ENCODE results near the gene RAB3D. TPM values are rescaled to one million over a fixed set of nuclear protein-coding genes. Genes with fewer than 3 reads are reported as not detected.
A peak's percentile ranks its signal among the peaks of the same experiment; 100 is the strongest.

Gene RAB3D
- total RNA-seq, 1 experiment from 2014 or later: 28.9 TPM

GRCh38 chr19:11377756-11378155, 38.3 kb upstream of the RAB3D start:
- Histone ChIP-seq H3K9me3 (ENCODE audit: control insufficient read depth in 1 of 2, insufficient read depth in 1 of 2, low read depth in 1 of 2, low read length in 2 of 2) (no peaks in the 10 kb centered on the region), H4K20me1 (ENCODE audit: insufficient read depth) (no peaks in the 10 kb centered on the region), H3K79me2 (ENCODE audit: insufficient read depth, low read length) (peaks cover 7% of the 10 kb centered on the region; the same call in 1 of the 2 replicates), H3K4me3 (replicated peaks in 1 of 2; ENCODE audit: low read depth in 1 of 2, low read length in 2 of 2) (no peak overlapping the region), H3K9me2 (ENCODE audit: insufficient read depth) (no peaks in the 10 kb centered on the region), H3K27me3 (ENCODE audit: insufficient read depth, low read length) (no peaks in the 10 kb centered on the region), H3K4me1 (ENCODE audit: control insufficient read depth in 1 of 2, insufficient read depth in 2 of 2, low read length in 2 of 2) (peaks cover 56 to 77% of the 10 kb centered on the region in 2 experiments), H3K36me3 (ENCODE audit: control insufficient read depth in 1 of 2, insufficient read depth in 2 of 2, low read length in 2 of 2) (no peaks in the 10 kb centered on the region), H2AFZ (ENCODE audit: low read depth, low read length, poor library complexity, severe bottlenecking) (no peak overlapping the region), H3K9ac (ENCODE audit: low read length) (peak overlapping the region; percentile 51; the same call in 1 of the 2 replicates), H3K27ac (ENCODE audit: low read depth, low read length) (peak overlapping the region; percentile 72), H3K4me2 (ENCODE audit: low read length) (peak overlapping the region; percentile 97)
- BruUV-seq (replicated peaks): no TSS peak
- no peak for DNase-seq (ENCODE audit: low read depth, low spot score)
- intact Hi-C loops (cut with micrococcal nuclease): loop anchor here (1.0 kb wide), 1 partner anchor 69 kb away; no protein-coding TSS in a partner anchor
- ChIA-PET CTCF (interaction anchor here (1.0 to 1.7 kb wide), 4 partner anchors 57 to 107 kb away, joined by 3 to 8 read pairs (median 6); partner anchors contain the start of genes ODAD3 and PRKCSH), RAD21 (ENCODE audit: low non-redundant PET in 1 of 2, low total read pairs in 2 of 2, uncharacterized antibody in 2 of 2, unreplicated experiment in 2 of 2) (no interaction called here), POLR2A (interaction anchor here (0.7 kb wide), 1 partner anchor 181 kb away, joined by 3 read pairs; the partner anchor contains the start of gene ELOF1)
- ATAC-seq: no peak
- TF ChIP-seq SRF (IDR thresholded peaks at IDR 0.05; ENCODE audit: low read depth) (no peak), JUND (IDR thresholded peaks at IDR 0.05) (no peak), CTCF (IDR thresholded peaks at IDR 0.05 in 2 of 3, conservative IDR thresholded peaks at IDR 0.05 in 1 of 3; ENCODE audit: borderline replicate concordance in 1 of 3, insufficient read depth in 1 of 3, low read depth in 2 of 3, low read length in 2 of 3) (no peak), SIN3A (IDR thresholded peaks at IDR 0.05; ENCODE audit: low read depth) (no peak), CEBPB (IDR thresholded peaks at IDR 0.05; ENCODE audit: low read depth) (no peak), SP1 (IDR thresholded peaks at IDR 0.05; ENCODE audit: low read depth) (no peak), RAD21 (IDR thresholded peaks at IDR 0.05; ENCODE audit: low read depth) (no peak)

GRCh38 chr19:11377237-11377636, 37.8 kb upstream of the RAB3D start:
- no peaks in the 10 kb centered on the region for H3K36me3 ChIP-seq (ENCODE audit: control insufficient read depth in 1 of 2, insufficient read depth in 2 of 2, low read length in 2 of 2)
- no peaks in the 10 kb centered on the region for H3K9me2 ChIP-seq (ENCODE audit: insufficient read depth)
- peaks cover 56 to 71% of the 10 kb centered on the region in 2 experiments for H3K4me1 ChIP-seq (ENCODE audit: control insufficient read depth in 1 of 2, insufficient read depth in 2 of 2, low read length in 2 of 2)
- TF ChIP-seq ATF3 (IDR thresholded peaks at IDR 0.05): no peak
- TF ChIP-seq POLR2AphosphoS5 (IDR thresholded peaks at IDR 0.05; ENCODE audit: low read depth, low read length): peak; percentile 44; the same call in 1 of the 2 replicates
- no peak for TF ChIP-seq EGR1 (IDR thresholded peaks at IDR 0.05; ENCODE audit: low read depth)
- TF ChIP-seq ZNF274 (IDR thresholded peaks at IDR 0.05; ENCODE audit: low read depth, low read length): no peak
- TF ChIP-seq CEBPB (IDR thresholded peaks at IDR 0.05; ENCODE audit: low read depth): no peak
- TF ChIP-seq SP1 (IDR thresholded peaks at IDR 0.05; ENCODE audit: low read depth): no peak
- ChIA-PET POLR2A (interaction anchor here (0.7 to 3.6 kb wide), 3 partner anchors 38 to 334 kb away, joined by 3 to 15 read pairs (median 4); partner anchors contain the start of genes RAB3D and RGL3), CTCF (interaction anchor here (1.0 to 1.7 kb wide), 5 partner anchors 41 to 107 kb away, joined by 3 to 8 read pairs (median 5); partner anchors contain the start of genes ODAD3 and PRKCSH), RAD21 (ENCODE audit: low non-redundant PET in 1 of 2, low total read pairs in 2 of 2, uncharacterized antibody in 2 of 2, unreplicated experiment in 2 of 2) (no interaction called here)
- no peaks in the 10 kb centered on the region for H3K9me3 ChIP-seq (ENCODE audit: control insufficient read depth in 1 of 2, insufficient read depth in 1 of 2, low read depth in 1 of 2, low read length in 2 of 2)
- H3K79me2 ChIP-seq (ENCODE audit: insufficient read depth, low read length): peaks cover 7% of the 10 kb centered on the region; the same call in 1 of the 2 replicates
- peak overlapping the region; percentile 72 for H3K27ac ChIP-seq (ENCODE audit: low read depth, low read length)
- H2AFZ ChIP-seq (ENCODE audit: low read depth, low read length, poor library complexity, severe bottlenecking): no peak overlapping the region
- intact Hi-C loops (cut with micrococcal nuclease): no loop called here
- BruUV-seq (replicated peaks): no TSS peak
- no peaks in the 10 kb centered on the region for H3K27me3 ChIP-seq (ENCODE audit: insufficient read depth, low read length)
- H3K4me2 ChIP-seq (ENCODE audit: low read length): peak overlapping the region; percentile 53
- ATAC-seq (no peak), DNase-seq (ENCODE audit: low read depth, low spot score) (no peak)
- no peaks in the 10 kb centered on the region for H4K20me1 ChIP-seq (ENCODE audit: insufficient read depth)
- H3K9ac ChIP-seq (ENCODE audit: low read length): peak overlapping the region; percentile 11; the same call in 1 of the 2 replicates
- no peak overlapping the region for H3K4me3 ChIP-seq (replicated peaks in 1 of 2; ENCODE audit: low read depth in 1 of 2, low read length in 2 of 2)

Data from HCT116 (cell line).